Measurements from ENCODE around the gene MREG.

Gene MREG

DNA sequence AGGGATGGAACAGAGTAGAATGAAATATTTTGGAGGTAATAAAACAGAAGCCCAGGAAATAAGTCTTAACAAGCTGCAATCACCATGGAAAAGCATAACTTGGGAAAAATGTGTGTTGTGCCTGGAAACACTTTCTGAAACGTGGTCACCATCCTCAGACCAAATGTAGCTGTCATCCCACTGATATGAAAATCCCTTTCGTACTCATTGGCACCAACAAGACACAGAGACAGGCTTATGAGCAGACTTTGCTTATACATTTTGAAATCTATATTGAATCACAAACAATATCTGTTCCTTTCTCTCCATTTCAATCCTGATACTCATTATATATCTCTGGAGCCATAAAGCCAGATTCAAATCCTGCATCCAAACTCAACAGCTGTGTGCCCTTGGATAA, 28.7 kb downstream of the MREG start:
- peaks cover 30% of the 10 kb centered on the region for H3K4me1 ChIP-seq (ENCODE audit: low read depth, poor library complexity, severe bottlenecking)
- no peak overlapping the region for H3K27ac ChIP-seq
- H3K36me3 ChIP-seq (ENCODE audit: insufficient read depth) = no peaks in the 10 kb centered on the region
- no peak overlapping the region for H3K9ac ChIP-seq
- TF ChIP-seq CTCF (conservative IDR thresholded peaks at IDR 0.05; ENCODE audit: low read depth, low read length) = no peak
- H3K27me3 ChIP-seq (ENCODE audit: insufficient read depth, low read depth) = no peaks in the 10 kb centered on the region
- no peaks in the 10 kb centered on the region for H4K20me1 ChIP-seq (ENCODE audit: insufficient read depth)
- H3K4me2 ChIP-seq = no peak overlapping the region; the same call in 1 of the 2 replicates
- 0 out of 2 replicates have a peak, but pooled peaks cover 10% of the 10 kb centered on the region for H3K79me2 ChIP-seq (ENCODE audit: insufficient read depth, low read depth)
- no peak overlapping the region for H3K4me3 ChIP-seq (IDR thresholded peaks at IDR 0.05; ENCODE audit: insufficient read depth, low read depth, low read length)
- H2AFZ ChIP-seq (ENCODE audit: low read depth) = no peak overlapping the region

- Histone ChIP-seq H4K20me1 (ENCODE audit: insufficient read depth) (no peaks in the 10 kb centered on the region), H3K27ac (0 out of 2 replicates have a peak overlapping the region, but pooled peaks have one; percentile 6), H3K4me2 (peak overlapping the region; percentile 6; the same call in 1 of the 2 replicates), H3K27me3 (ENCODE audit: insufficient read depth, low read depth) (no peaks in the 10 kb centered on the region), H3K79me2 (ENCODE audit: insufficient read depth, low read depth) (0 out of 2 replicates have a peak, but pooled peaks cover 3% of the 10 kb centered on the region), H3K4me3 (IDR thresholded peaks at IDR 0.05; ENCODE audit: insufficient read depth, low read depth, low read length) (no peak overlapping the region), H3K36me3 (ENCODE audit: insufficient read depth) (no peaks in the 10 kb centered on the region), H2AFZ (ENCODE audit: low read depth) (no peak overlapping the region), H3K4me1 (ENCODE audit: low read depth, poor library complexity, severe bottlenecking) (peaks cover 36% of the 10 kb centered on the region), H3K9ac (no peak overlapping the region)
- TF ChIP-seq CTCF (conservative IDR thresholded peaks at IDR 0.05; ENCODE audit: low read depth, low read length) = no peak
These were observed 29.6 kb downstream of the MREG start for GRCh38 chr2:215983581-215984351.

- Histone ChIP-seq H3K27ac (no peak overlapping the region), H2AFZ (ENCODE audit: low read depth) (no peak overlapping the region), H3K27me3 (ENCODE audit: insufficient read depth, low read depth) (no peaks in the 10 kb centered on the region), H3K36me3 (ENCODE audit: insufficient read depth) (no peaks in the 10 kb centered on the region), H3K4me2 (no peak overlapping the region), H3K4me1 (ENCODE audit: low read depth, poor library complexity, severe bottlenecking) (peaks cover 48% of the 10 kb centered on the region), H3K9ac (no peak overlapping the region), H3K4me3 (IDR thresholded peaks at IDR 0.05; ENCODE audit: insufficient read depth, low read depth, low read length) (no peak overlapping the region), H3K79me2 (ENCODE audit: insufficient read depth, low read depth) (0 out of 2 replicates have a peak, but pooled peaks cover 3% of the 10 kb centered on the region), H4K20me1 (ENCODE audit: insufficient read depth) (no peaks in the 10 kb centered on the region)
- no peak for TF ChIP-seq CTCF (conservative IDR thresholded peaks at IDR 0.05; ENCODE audit: low read depth, low read length)
These were observed 30.9 kb downstream of the MREG start for GRCh38 chr2:215982465-215982875.

DNA sequence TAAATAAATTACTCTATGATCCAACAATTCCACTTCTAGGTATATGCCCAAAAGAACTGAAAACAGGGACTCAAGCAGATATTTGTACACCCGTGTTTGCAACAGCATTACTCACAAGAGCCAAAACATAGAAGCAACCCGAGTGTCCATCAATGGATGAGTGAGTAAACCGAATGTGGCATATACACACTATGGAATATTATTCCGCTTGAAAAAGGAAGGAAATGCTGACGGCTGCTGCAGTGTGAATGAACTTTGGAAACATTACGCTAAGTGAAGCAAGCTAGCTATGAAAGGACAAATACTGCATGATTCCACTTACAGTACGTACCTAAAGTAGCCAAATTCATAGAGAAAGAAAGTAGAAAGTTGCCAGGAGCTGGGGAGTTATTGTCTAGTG, 32.2 kb downstream of the MREG start:
- Histone ChIP-seq H2AFZ (ENCODE audit: low read depth) (no peak overlapping the region), H3K36me3 (ENCODE audit: insufficient read depth) (no peaks in the 10 kb centered on the region), H3K4me2 (no peak overlapping the region), H4K20me1 (ENCODE audit: insufficient read depth) (no peaks in the 10 kb centered on the region), H3K4me1 (ENCODE audit: low read depth, poor library complexity, severe bottlenecking) (peaks cover 48% of the 10 kb centered on the region), H3K27me3 (ENCODE audit: insufficient read depth, low read depth) (no peaks in the 10 kb centered on the region), H3K27ac (no peak overlapping the region), H3K79me2 (ENCODE audit: insufficient read depth, low read depth) (peaks cover 4% of the 10 kb centered on the region; the same call in 1 of the 2 replicates), H3K9ac (no peak overlapping the region), H3K4me3 (IDR thresholded peaks at IDR 0.05; ENCODE audit: insufficient read depth, low read depth, low read length) (no peak overlapping the region)
- TF ChIP-seq CTCF (conservative IDR thresholded peaks at IDR 0.05; ENCODE audit: low read depth, low read length) = no peak

All from KMS-11 (cell line).